ENCODE results near the gene LENG9.

The LENG9 gene

GRCh38 chr19:54439174-54439851 lies 24.3 kb downstream of the LENG9 start:
- no peak for DNase-seq (ENCODE audit: low read depth in 2 of 2)

GRCh38 chr19:54436628-54437252 lies 26.8 kb downstream of the LENG9 start:
- no peak for DNase-seq (ENCODE audit: low read depth in 2 of 2)

- DNase-seq (ENCODE audit: low read depth in 2 of 2): no peak
These were observed 27.5 kb downstream of the LENG9 start for GRCh38 chr19:54436031-54436523.

GRCh38 chr19:54435551-54436016 lies 28.0 kb downstream of the LENG9 start:
- no peak for DNase-seq (ENCODE audit: low read depth in 2 of 2)

- DNase-seq (ENCODE audit: low read depth in 2 of 2): no peak
These were observed 28.7 kb downstream of the LENG9 start for GRCh38 chr19:54434873-54435214.

- DNase-seq (ENCODE audit: low read depth in 2 of 2): no peak
These were observed 29.3 kb downstream of the LENG9 start for GRCh38 chr19:54434112-54434872.

- DNase-seq (ENCODE audit: low read depth in 2 of 2): no peak
These were observed 29.9 kb downstream of the LENG9 start for GRCh38 chr19:54433697-54434096.

- no peak for DNase-seq (ENCODE audit: low read depth in 2 of 2)
These were observed 31.3 kb downstream of the LENG9 start for GRCh38 chr19:54432144-54432738.

GRCh38 chr19:54431255-54431838 lies 32.2 kb downstream of the LENG9 start:
- no peak for DNase-seq (ENCODE audit: low read depth in 2 of 2)

GRCh38 chr19:54430306-54431254 lies 33.0 kb downstream of the LENG9 start:
- no peak for DNase-seq (ENCODE audit: low read depth in 2 of 2)

- no peak for DNase-seq (ENCODE audit: low read depth in 2 of 2)
These were observed 33.9 kb downstream of the LENG9 start for GRCh38 chr19:54429545-54430227.

- no peak for DNase-seq (ENCODE audit: low read depth in 2 of 2)
These were observed 34.4 kb downstream of the LENG9 start for GRCh38 chr19:54429176-54429495.

- no peak for DNase-seq (ENCODE audit: low read depth in 2 of 2)
These were observed 35.0 kb downstream of the LENG9 start for GRCh38 chr19:54428323-54429175.

GRCh38 chr19:54427586-54427985 lies 36.0 kb downstream of the LENG9 start:
- no peak for DNase-seq (ENCODE audit: low read depth in 2 of 2)

GRCh38 chr19:54426291-54426931 lies 37.2 kb downstream of the LENG9 start:
- no peak for DNase-seq (ENCODE audit: low read depth in 2 of 2)

- DNase-seq (ENCODE audit: low read depth in 2 of 2): no peak
These were observed 38.2 kb downstream of the LENG9 start for GRCh38 chr19:54425382-54425723.

GRCh38 chr19:54424660-54425381 lies 38.8 kb downstream of the LENG9 start:
- DNase-seq (ENCODE audit: low read depth in 2 of 2): no peak

GRCh38 chr19:54424201-54424600 lies 39.4 kb downstream of the LENG9 start:
- DNase-seq (ENCODE audit: low read depth in 2 of 2): no peak

All from stimulated activated CD8-positive, alpha-beta memory T cell treated with anti-CD3 and anti-CD28 coated beads, Interleukin-15, amount 100 ng/mL, for 4 hours (primary cell).